Bone marrow (tissue), 2 donors: Measurements from ENCODE around the gene GNAQ.

ENCODE experiments used
- DNase-seq, 2 donors: peaks; one replicate each; lab custom pipeline; 2025; lab: John Stamatoyannopoulos, UW

Gene GNAQ

DNA sequence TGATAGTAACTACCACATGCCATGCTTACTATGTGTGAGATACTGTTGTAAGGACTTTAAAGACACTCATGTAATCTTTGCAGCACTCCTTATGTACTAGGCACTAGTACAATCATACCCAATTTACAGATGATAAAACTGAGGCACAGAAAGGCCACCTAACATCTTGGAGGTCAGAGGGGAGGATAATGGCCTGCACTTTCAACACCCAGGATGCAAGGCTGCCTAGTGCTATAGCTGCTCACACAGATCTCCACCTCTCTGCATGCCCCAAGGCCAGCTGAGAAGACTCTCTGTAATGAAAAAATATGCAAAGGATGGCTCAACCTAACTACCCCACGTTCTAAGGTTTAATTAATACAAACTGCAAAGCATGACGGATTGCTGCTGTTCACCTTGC lies 57.2 kb downstream of the GNAQ start:
- no peak for DNase-seq

DNA sequence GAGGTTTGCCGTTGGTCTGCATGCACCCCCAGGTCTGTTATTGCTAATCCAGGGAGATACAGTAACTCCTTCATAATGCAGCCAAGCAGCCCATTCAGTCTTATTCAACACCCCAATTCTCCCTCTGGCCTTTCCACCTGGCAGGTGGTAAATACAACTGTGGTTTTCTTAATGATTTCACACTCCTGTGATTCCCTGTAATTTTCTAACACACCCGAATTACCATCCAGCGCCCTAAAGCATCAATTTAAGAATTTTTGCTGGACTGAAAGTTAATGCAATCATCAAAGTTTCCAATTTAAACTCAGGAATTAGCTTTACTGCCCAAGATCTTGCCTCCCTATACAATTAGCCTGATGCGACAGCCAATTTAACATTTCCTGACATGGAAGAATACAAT lies 62.5 kb downstream of the GNAQ start:
- DNase-seq, result no peak

DNA sequence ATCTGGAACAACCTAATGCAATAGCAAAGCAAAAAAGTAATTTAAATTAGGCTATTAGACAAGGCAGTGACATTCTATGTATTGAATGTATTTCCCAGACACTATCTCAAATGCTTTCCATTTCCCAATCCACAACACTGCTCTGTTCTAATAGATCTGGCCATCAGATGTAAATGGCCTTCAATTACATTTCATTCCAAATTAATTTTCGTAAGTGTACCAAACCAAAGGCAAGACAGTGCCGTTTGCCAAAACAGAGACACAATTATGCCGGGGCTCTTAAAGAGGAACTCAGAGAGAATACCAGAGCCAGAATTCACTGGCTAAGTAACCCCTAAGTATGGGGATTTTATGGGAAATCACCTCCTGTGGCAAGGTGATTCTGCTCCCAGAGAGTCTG lies 63.1 kb downstream of the GNAQ start:
- no peak for DNase-seq

DNA sequence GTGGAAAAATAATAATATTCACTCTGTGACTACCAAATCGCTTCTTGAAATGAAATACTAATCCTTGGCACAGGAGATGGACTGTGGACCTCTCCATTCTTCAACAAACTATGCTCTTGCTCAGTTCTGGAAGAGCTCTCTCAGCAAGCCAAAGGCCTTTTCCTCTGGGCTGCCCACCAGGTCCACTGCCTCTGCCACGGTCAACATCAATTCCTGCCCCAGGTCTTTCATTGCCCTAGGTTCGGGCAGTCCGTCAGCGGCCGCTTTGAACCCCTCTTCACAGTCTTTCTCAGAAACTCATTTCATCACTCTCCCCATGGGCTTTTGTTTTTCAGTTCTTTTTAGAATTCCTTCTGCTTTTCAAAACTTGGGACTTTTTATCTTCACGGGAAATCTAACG lies 64.9 kb downstream of the GNAQ start:
- no peak for DNase-seq

DNA sequence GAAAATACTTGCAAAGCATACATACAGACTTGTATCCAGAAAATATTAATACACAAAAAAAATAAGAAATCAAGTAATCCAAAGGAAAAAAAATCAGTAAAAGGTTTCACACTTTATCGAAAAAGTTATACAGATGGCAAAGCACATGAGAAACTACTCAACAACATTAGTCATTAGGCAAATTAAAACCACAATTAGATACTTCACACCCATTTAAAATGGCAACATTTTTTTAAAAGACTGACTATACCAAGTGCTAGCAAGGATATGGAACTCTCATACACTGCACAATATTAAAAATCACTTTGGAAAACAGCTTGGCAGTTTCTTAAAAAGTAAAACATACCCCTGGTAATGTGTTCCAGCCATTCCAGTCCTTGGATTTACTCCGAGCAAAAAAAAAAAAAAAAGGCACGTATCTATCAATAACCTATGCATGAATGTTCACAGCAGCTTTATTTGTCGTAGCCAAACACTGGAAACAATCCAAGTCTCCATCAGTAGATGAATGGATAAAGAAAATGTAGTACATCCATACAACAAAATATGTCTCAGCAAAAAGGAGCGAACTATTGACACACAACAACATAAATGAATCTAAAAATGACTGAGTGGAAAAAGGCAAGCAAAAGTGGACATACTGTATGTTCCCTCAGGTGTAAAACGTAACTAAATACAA lies 66.0 kb downstream of the GNAQ start:
- no peak for DNase-seq

DNA sequence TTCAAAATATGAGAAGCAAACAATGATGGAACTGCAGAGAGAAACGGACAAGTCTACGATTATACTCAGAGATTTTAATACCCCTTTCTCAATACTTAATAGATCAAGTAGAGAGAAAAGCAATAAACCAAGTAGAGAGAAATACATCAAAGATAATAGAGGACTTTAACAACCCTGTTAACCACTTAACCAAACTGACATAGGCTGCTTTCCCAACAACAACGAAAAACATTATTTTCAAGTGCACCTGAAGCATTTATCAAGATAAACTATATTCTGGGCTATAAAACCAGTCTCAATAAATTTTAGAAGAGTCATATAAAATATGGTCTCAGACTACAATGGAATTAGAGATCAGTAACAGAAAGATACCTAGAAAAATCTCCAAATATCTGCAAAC lies 67.4 kb downstream of the GNAQ start:
- DNase-seq, result no peak

DNA sequence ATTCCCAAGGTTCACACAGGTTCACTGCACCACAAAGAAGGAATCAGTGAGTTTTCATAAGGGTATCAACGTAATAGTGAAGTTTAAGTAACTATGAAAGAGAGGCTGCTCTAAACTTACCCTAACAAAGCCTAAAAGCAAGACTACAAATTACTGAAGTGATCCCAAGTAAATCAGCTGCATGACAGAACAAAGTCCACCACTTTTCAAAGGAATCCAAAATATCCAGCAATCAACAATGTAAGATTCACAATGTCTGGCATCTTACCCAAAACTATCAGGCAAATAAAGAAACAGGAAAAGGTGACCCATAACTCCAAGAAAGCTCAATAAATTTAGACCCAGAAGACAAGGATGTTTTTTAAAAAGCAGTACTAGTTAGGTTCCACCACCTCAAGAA lies 70.1 kb downstream of the GNAQ start:
- no peak for DNase-seq

DNA sequence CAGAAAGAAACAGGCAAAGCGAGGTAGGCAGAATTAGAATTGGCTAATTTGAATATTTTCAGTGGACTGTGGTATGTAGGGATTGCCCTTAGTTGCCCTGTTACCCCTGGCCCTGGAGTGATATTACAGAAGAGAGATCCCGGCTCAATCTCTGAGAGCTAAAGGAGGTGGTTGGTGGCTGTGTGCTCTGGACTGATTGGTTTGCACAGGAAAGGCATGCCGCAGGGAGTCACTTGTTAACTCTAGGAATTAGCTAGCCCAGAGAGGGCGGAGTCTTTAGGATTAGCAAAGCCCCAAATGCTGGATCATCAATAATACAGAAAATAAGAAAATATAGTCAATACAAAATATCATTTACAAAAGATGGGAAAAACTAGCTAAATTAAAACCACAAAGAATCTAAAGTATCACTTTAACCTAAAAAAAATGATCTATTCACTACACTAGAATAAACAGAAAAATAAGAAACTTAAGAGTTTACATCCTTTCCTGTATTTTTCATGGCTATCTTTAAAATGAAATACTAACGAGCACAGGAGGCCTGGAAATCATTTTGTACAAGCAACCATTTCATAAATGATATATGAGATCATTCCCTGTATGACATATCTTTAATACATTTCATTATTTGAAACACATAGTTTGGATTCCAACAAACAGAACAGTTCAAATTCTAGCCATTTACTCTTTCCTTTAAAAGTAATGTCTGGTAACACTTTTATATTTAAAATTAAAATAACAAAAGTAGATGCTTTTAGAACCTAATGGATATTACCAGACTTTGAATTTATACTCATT lies 71.1 kb downstream of the GNAQ start:
- DNase-seq, result no peak

DNA sequence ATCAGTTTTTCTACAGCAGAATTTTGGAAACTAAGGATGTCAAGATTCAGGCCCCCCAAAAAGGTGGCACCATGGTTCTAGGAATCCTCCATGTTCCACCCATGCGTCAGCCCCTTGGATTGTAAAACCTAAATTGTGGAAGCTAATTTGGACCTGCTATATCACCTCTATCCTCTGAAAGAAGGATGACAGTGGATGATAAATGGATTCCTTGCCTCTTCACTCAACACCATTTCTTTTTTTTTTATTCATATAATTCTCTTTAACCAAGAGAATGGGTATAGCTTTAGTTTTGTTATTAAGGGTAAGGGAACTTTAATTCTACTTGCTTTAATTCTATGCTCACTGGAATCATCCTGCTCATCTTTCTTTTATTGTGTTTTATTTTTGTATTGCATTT lies 71.8 kb downstream of the GNAQ start:
- no peak for DNase-seq

DNA sequence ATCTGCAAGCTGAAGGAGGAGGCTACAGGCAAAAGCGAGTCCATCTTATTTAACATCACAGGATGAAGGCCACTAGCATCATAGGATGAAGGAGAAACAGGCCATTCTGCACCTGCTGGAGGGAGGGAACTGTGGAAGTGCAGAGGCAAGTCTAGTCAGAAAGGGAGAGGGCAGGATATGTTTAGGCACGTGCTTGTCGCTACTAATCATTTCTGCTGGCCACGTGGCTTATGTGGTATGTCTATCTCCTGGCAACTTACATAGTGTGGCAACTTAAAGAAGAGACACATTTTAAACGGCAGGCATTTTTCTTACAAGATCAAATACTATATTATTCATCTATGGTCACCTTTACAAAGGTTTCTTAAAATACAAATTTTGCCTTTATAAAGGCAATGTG lies 74.0 kb downstream of the GNAQ start:
- no peak for DNase-seq

DNA sequence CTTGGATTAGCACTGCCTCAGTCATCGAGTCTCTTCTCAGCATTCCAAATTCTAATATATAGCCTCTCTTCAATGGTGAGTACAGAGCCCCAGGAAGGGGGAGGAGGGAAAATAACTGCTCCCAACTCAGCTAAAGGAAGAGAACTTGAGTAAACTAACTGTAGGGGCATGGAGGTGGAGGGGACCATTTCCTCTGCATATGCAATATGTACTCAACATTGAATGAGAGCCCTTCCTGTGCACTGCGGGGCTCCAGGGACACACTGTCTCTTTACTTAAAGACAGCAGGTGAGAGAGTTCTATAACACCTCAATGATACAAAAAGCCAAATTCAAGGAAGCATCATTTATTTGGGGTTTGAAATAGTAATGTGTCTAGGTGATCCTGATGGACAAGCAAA lies 75.1 kb downstream of the GNAQ start:
- no peak for DNase-seq

DNA sequence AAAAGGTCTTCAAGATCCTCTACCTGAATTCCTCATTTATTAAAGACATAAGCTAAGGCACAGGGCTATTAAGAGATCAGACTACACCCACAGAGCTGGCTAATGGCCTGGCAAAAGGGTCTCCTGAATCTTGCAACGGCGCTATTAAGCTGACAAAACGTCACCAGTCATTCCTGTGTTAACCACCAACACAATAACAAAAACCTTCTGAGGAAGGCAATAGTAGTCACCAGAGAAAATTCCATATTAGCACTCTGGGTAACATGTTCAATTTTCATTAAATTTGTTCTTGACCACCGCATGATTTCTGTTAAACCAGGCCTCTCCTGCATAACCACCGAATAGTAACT lies 77.0 kb downstream of the GNAQ start:
- DNase-seq, result no peak

DNA sequence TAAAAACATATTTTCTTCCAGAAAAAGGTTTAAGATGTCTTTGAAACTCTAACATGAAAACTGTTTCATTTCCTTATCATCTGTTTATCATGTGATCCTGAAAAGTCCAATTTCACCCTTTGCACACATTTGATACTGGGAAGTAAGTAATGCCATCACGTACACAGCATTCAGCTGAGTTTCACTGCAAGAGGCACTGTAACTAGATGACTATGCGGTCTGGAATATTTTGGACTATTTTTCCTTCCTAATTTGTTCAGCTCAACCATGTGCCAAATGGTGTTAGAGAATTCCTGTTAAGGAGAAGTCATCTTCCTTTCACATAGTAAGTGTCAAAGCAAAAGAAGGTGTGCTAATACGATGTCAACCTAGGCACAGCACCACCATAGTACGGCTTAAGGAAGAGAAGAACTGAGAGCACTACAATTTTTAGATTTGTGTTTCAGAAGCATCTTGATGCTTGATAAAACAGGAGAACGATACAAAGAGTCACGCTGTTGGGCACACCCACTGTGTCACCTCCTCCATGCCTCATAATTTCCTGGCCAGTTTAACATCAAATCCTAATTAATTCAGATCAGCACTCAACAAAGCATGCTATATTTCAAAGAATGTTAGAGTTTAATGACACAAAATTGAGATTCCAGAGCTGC lies 77.5 kb downstream of the GNAQ start:
- no peak for DNase-seq

DNA sequence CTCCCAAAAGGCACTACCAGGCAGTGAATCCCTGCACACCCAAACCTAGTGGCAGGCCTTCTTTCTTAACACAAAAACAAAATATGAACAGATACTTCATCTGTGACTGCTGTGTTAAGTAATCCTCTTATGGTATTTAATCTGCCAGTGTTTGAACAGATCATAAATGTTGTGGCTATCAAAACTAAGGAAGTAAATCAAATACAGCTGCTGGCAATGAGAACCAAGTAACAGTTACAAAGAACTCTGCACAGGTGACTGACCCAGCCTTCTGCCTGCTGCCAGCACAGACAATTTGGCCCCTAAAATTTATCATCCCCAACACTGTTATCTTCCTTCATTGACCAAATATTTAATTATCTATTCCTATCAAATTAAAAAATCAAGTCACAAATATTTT lies 78.0 kb downstream of the GNAQ start:
- DNase-seq, result no peak

DNA sequence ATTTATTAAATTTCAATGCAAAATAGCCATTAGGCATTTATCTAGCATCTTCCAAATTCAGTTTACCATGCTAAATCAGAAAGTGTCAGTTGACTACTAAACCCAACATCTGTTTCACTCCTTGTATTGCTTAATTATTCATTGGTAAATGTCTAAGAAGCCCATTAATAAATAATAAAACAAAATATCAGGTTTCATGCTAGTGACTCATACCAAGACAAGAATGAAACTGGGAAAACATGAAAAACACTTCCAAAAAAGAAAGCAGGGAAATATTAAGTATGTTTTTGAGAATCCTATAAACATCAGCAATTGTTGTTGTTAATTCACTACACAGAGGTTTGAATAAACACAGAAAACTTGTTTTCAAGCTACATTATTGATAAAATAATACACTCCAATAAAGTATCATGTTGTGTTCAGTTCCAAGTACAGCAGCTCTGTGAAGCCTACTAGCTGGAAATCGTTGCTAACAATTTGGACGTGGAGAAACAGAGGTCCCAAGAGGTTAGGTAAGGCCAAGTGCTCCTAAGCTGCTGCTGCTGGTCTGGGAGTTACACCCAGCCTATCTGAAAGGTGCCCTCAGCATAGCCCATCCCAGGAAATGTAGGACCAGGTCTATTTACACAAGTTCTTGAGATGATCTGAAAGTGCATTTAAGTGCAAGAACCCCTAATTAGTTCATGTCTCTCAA lies 78.8 kb downstream of the GNAQ start:
- no peak for DNase-seq

DNA sequence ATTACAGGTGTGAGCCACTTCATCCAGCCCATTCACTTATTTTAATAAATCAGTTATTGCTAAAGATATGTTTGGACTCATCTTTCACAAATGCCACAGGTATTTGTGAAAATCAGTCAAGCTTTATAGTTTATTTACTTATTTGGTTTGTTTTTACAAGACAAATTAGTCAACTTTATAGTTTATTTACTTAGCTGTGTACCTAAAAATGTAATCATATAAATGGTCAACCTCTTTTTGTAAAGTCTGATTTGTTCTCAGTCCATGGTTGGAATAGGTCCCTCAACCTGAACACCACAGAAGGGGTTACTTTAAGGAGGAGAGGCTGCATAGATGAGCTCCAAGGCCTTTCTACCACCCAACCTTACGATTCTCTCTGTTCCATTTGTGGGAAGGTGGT lies 80.2 kb downstream of the GNAQ start:
- no peak for DNase-seq

DNA sequence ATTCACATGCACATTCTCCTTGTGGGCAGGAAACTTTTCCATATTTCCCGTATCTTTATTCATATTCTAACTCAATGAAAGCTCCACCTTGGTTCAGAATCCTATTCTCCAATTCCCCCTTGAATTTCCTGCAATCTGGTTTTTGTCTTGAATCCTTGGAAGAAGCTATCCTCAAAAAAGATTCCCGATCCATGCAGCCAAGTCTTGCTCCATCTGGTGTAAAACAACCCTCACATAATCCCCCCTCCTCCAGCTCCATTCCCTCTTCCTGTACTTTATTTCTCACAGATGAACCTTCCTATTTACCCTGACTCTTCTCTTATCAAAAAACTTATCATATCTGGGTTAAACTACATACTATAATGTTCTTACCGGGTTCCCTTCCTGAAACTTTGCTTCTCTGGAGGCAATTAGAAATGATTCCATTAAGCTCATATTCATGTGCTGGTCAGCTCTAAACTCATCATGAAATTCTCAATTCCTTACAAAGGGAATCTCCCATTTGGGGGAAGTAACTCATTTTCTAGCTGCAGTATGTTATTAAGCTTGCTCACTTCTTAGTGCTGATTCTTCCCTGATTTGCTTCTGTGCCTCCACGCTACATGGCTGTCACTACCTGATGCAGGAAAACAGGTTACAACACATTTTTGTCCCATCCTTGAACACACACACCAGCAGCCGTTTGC lies 81.7 kb downstream of the GNAQ start:
- DNase-seq, result no peak

DNA sequence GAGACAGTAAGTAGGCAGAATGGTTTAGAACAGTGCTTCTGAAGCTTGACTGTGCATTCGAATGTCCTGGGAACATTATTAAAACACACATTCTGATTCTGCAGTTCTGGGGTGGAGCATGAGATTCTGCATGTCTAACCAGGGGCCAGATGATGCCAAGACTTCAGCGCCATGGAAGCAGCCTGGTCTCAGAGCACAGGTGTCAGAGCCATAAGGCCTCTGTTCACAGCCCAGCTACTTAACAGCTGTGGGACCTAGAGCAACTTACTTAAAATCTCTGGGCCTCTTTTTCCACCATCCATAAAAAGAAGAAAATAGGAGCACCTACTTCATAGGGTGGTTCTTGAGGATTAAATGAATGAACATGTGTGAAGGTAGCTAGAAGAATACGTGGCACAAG lies 84.0 kb downstream of the GNAQ start:
- DNase-seq, result no peak

DNA sequence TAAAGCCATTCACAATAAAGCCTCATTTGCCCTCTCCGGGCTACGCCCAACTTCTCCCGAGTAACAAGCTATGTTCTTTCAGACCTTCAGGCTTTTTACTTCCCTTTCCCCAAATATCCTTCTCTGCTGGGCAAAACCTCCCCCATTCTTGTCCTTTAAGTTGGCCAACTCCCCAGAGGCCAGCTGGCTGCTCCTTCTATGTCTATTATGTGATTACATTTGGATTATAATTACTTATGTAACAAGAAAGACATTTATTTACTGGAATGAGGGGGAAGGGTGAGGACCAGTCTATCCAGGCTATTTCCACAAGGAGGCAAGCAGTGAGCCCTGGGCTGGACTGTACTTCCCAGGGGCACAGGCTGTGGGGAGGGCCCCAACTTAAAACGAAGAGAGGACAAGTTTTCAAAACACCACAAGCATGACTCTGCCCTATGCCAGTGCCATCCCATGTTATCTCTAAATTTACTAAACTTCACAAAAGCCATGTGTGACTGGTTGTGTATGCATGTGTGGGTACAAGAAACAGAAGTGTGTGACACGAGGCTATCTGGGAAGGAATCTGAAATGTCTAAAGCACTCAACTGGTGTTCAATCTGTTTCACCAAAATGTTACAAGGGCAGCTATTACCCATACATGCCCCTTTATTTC lies 84.5 kb downstream of the GNAQ start:
- DNase-seq, result no peak

DNA sequence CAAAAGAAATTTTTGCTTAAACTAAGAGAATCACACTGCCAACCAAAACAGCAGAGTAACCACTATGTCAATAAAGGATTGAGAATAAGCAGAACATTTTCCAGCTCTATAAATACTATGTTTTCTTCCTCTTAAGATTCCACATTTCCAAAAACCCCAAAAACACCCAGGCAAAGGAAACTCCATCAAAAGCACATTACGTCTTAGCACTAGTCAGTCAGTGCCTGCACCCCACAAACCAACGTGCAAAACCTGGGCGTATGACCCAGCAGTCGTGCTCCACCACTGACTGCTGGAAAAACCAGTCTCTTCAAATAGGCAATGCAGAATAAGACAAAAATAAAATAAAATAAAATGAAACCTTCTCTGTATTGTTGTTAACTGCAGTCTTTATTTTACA lies 85.3 kb downstream of the GNAQ start:
- DNase-seq, result no peak

DNA sequence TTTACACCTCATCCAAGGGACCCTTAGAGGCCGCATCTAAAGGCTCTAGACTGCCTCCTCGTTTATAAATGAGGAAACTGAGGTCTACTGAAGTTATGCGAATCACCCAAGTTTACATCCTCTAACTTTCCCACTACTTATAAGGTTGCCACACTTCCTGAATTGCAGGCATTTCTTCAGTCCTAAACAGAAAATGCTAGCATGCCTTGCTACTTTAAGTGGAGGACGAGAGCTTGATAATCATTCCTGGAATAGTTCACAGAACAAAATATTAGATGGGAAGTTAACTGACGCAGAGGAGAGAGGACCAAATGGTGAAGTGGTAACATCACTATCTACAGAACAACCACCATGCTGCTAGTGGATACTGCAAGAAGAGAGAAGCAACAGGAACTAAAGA lies 85.8 kb downstream of the GNAQ start:
- DNase-seq, result no peak
